HG03039 (cell line): ENCODE results near the gene DENND6B.
"Not testable (repeated sequence)": the region's sequence is repeated elsewhere in the genome, so short reads cannot be mapped to it uniquely, and the experiment has no call there.

ENCODE experiments used
- ATAC-seq: cut with Tn5 transposase; IDR thresholded peaks from one replicate; pipeline ENCODE4 v1.9.1; 2021; ENCODE audit warnings: mild to moderate bottlenecking, moderate library complexity; ENCODE audit not compliant: unreplicated experiment

The DENND6B gene

DNA sequence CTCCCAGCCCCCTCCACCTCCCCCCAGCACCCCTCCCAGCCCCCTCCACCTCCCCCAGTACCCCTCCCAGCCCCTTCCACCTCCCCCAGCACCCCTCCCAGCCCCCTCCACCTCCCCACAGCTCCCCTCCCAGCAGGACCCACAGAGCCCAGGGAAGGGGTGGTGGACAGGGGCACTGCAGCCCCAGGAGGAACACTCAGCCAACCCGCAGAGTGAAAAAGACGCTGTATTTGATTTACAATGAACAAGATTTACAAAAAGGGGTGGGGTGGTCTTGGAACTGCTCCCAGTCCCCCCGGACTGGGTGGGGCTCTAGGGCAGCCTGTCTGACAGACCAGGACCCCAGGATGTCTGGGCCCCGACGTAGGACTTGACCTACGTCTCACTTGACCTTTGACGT lies 52.0 kb downstream of the DENND6B start:
- no peak for ATAC-seq

DNA sequence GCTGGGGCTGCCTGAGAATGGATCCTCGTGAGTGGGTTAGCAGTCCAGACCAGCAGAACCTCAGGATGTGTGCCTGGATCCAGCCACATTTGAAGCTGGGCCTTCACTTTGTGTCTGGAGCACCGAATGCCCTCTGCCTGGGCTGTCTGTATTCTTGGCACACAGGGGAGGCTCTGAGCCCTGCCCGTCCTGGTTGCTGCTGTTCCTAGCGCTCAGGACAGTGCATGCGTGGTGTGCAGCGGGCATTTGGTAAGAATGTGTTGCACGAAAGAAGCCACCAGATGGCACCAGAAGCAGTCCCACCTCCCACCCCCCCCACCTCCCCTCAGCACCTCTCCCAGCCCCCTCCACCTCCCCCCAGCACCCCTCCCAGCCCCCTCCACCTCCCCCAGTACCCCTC lies 52.5 kb downstream of the DENND6B start:
- no peak for ATAC-seq

- not testable (repeated sequence) for ATAC-seq
Measured at GRCh38 chr22:50273781-50274180, 53.0 kb downstream of the DENND6B start.

DNA sequence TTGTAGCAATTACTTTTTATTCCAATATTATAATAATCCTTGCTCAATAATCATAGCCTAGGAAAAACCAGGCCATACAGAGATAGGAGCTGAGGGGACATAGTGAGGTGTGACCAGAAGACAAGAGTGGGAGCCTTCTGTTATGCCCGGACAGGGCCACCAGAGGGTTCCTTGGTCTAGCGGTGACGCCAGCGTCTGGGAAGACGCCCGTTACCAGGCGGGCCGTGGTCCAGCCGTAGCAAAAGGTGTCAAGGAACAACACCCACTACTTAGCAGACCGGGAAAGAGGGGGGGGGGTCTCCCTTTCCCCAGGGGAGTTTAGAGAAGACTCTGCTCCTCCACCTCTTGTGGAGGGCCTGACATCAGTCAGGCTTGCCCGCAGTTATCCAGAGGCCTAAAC lies 53.5 kb downstream of the DENND6B start:
- ATAC-seq: not testable (repeated sequence)

DNA sequence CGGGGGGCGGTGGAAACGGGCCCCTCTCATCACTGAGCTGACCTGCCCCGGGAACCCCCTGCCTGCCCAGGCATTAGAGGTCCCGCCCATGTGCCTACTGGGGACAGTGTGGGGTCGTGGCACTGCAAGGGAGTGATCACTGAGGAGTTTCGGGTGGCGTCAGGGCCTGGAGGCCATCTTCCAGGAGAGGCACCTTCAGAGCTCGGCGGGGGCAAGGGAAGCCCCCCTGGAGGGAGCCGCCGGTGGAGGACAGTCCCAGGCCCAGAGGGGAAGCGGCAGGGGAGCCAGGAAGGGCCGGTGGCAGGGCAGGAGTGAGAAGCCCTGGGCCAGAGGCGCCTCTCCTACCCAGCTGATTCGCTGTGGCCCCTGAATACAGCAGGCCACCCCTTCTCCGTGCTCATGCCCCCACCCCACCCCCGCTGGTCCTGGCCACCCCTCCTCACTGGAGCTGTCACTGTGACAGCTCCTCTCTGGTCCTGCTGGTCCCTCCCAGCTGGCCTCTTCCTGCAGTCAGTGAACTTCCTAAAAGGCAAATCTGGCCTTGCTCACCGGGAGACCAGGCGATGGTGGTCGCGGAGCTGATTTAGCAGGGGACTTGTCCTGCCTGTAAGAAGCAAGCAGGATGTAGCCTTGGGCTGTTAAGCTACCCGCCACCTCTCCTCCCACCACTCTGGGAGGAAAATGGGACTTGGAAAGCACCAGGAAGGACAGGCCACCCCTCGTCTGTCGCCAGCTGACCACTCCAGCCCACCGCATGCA lies 54.6 kb downstream of the DENND6B start:
- ATAC-seq: no peak

DNA sequence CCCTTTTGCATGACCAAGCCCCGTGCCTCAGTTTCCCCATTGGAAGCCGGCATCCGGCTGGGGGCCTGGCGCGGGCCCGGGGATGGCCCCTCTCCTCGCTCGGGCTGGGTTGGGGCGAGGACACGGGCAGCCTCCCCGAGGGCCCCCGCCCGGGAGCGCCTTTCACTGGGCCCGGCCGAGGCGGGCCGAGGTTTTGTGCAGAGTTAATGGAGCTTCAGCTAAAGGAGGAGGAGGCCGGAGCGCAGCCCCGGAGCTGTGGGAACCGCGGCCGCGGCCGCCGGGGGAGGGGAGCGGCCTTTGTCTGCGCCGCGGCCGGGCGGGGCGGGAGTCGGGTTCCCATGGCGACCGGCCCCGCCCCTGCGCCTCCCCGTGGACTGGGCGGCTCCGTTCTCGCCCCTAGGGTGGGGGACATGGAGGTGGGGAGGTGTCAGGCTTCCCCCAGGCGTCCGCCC lies 55.3 kb downstream of the DENND6B start:
- ATAC-seq: no peak

GRCh38 chr22:50270666-50271394 lies 56.0 kb downstream of the DENND6B start:
- no peak for ATAC-seq

DNA sequence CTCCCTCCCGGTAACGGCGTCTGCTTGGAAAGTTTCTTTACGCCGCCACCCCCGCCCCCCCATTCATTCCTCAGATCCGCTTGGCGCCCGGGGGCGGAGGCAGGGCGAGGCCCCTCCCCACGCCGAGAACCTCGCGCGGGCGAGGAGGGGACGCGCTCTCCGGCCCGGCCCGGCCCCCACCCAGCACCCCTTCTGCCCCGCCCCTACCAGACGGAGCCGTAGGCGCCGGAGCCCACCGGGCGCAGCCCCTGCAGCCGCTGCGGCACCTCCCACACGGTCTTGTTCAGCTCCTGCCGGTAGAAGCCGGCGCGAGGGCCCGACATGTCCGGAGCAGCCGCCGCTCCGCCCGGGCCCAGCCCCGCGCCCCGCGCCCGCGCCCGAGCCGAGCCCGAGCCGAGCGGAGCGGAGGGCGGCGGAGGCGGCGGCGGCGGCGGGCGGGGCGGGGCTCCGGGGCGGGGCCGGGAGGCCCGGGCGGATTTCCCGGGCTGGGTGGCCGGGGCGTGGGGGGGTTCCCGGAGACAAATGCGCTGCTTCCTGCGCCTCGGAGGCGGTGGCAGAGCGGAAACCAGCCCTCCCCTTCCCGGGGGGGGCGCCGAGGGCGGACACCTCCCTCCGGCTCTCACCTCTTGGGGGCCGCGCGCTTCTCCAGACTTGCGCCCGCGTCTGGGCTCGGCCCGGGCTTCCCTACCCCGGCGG lies 56.7 kb downstream of the DENND6B start, which contains the start of gene MAPK11:
Gene MAPK11, minus strand, starts transcription at position 411 of the 696 bp plus-strand sequence. Its CDS starts 88 bp downstream, at position 323.
- no peak for ATAC-seq

DNA sequence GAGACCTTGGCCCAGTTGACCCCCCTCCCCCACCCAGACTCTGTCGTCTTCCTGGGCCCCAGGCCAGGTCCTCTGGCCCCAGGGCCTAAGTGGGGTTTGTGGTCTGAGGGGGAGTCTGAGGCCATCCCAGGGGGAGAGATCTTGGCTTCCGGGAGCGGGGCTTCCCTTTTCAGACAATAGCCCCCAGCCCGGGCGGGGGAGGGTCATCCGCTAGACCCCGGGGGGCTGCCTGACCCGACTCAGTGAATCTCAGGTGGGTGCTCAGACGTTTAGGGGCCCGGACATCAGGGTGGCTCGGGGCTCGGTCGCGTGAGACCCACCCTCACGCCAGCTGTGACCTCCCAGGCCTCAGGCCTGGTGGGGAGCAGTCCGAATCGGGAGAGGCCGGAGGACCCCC lies 57.2 kb downstream of the DENND6B start:
- no peak for ATAC-seq

DNA sequence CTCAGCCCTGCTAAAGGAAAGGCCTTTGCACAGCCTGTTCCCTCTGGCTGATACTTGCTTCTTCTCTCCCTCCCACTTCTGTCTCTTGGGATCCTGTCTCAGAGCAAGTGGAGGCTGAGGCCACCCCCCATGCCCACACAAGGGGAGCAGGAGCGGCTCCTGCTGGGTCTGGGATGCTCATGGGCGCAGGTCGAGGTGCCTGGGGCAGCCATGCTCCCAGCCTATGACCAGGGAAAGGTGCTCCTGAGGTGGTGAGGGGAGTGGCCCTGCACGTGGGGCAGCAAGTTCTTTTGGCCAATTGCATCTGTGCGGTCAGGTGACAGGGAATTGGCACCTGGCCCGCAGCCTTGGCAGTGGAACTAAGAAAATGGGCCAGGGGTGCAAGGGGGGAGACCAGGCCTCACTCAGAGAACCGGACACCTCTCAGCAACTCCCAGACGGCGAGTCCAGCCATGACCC lies 58.1 kb downstream of the DENND6B start:
- ATAC-seq: no peak

- no peak for ATAC-seq
Measured at GRCh38 chr22:50267591-50268390, 59.0 kb downstream of the DENND6B start.

DNA sequence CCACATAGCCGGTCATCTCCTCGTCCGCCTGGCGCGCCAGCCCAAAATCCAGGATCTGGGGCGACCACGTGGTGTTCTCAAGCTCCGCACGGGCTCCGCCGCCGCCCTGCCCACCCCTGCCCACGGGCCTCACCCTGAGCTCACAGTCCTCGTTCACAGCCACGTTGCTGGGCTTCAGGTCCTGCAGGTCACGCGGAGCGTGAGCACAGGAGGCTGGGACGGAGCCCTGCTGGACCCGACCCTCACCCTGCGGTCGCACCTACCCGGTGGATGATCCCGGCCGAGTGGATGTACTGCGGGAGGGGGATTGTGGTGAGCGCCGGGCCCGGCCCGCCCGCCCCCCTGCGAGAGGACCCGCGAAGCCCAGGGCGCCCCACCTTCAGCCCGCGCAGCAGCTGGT lies 59.8 kb downstream of the DENND6B start:
- no peak for ATAC-seq

- no peak for ATAC-seq
Measured at GRCh38 chr22:50264946-50265669, 61.7 kb downstream of the DENND6B start.

- no peak for ATAC-seq
Measured at GRCh38 chr22:50264104-50264745, 62.6 kb downstream of the DENND6B start.

- no peak for ATAC-seq
Measured at GRCh38 chr22:50262973-50263617, 63.7 kb downstream of the DENND6B start.

DNA sequence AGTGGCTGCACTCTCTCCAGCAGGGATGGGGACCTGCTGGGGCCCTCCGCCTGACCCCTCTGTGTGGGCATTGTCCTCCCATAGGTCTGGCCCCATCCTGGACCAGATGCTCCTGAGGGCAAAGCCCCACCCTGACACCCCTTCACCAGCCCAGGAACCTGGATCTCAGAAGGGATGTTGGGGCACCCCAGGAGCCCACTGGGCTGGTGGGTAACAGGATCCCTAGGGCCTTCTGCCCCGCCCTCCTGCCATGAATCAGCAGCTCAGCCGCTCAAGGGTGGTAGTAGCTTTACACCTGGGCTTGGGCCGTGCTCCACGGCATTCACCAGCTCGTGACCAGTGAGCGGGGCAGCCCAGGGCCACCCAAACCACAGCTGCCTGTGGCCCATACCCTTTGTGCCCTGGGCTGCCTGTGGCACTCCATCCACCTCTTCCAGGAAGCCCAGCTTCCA lies 64.3 kb downstream of the DENND6B start:
- no peak for ATAC-seq

DNA sequence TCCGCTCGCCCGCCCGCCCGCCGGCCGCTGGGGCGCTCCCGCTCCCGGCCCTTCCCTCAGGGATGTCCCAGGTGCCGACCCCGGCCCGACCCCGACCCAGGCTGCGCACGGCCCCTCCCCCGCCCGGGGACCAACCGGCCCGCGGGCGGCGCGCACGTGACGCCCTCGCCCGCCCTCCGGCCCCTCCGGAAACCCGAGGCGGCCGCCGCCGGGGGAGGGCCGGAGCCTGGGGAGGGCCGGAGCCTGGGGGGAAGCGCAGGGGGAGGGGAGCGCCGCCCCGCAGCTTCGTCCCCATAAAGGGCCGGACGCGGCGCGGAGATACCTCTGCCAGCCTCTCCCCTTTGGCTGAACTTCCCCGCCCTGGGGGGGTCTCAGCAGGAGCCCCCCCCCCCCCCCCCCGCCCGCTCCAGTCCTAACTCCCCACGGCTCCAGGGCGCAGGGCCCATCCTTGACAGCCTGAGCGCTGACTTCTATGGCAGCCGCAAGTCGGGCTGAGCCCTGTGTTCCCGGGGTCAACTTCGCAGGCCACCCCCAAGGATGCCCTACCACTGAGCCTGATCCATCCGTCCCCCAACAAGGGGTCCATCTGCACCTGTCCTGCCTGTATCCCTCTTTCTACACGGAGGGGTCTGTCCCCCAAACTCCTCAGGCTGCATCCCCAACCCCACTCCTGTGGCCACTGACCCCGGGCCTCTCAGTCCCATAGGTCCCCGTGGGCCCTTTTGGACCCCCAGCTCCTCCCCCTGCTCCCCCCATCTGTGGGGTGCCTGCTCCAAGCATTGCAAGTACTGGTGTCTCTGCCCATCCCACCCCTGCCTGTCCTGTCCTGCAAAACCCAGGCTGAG lies 65.0 kb downstream of the DENND6B start, which contains the start of gene MAPK12:
Gene MAPK12, minus strand, starts transcription at position 69 of the 845 bp plus-strand sequence. CDS start 174 bp downstream, outside the sequence.
- ATAC-seq: no peak
